Measurements from ENCODE around the gene TJP2.
A peak's percentile ranks its signal among the peaks of the same experiment; 100 is the strongest.

Gene TJP2

GRCh38 chr9:69173891-69174615 is at the start of gene TJP2:
Gene TJP2, plus strand, starts transcription at chr9:69174277. Its CDS starts 96 bp downstream, at chr9:69174373.
- DNase-seq (ENCODE audit: low spot score) = peak; percentile 55

GRCh38 chr9:69130456-69131441 is 43.3 kb upstream of the TJP2 start:
- no peak for DNase-seq (ENCODE audit: low spot score)

- DNase-seq (ENCODE audit: low spot score) = peak; percentile 81
Measured at GRCh38 chr9:69131682-69132081, 42.4 kb upstream of the TJP2 start.

GRCh38 chr9:69132361-69132760 is 41.7 kb upstream of the TJP2 start:
- DNase-seq (ENCODE audit: low spot score) = no peak

- no peak for DNase-seq (ENCODE audit: low spot score)
Measured at GRCh38 chr9:69134412-69134811, 39.7 kb upstream of the TJP2 start.

- DNase-seq (ENCODE audit: low spot score) = no peak
Measured at GRCh38 chr9:69136185-69136584, 37.9 kb upstream of the TJP2 start.

- DNase-seq (ENCODE audit: low spot score) = no peak
Measured at GRCh38 chr9:69136779-69137178, 37.3 kb upstream of the TJP2 start.

- DNase-seq (ENCODE audit: low spot score) = no peak
Measured at GRCh38 chr9:69137311-69137710, 36.8 kb upstream of the TJP2 start.

GRCh38 chr9:69139596-69139995 is 34.5 kb upstream of the TJP2 start:
- DNase-seq (ENCODE audit: low spot score) = no peak

GRCh38 chr9:69140123-69140735 is 33.8 kb upstream of the TJP2 start:
- no peak for DNase-seq (ENCODE audit: low spot score)

GRCh38 chr9:69141851-69142250 is 32.2 kb upstream of the TJP2 start:
- DNase-seq (ENCODE audit: low spot score) = no peak

GRCh38 chr9:69143291-69143690 is 30.8 kb upstream of the TJP2 start:
- no peak for DNase-seq (ENCODE audit: low spot score)

- no peak for DNase-seq (ENCODE audit: low spot score)
Measured at GRCh38 chr9:69145144-69145715, 28.8 kb upstream of the TJP2 start.

GRCh38 chr9:69147041-69147834 is 26.8 kb upstream of the TJP2 start:
- DNase-seq (ENCODE audit: low spot score) = no peak

- DNase-seq (ENCODE audit: low spot score) = no peak
Measured at GRCh38 chr9:69149321-69149807, 24.7 kb upstream of the TJP2 start.

GRCh38 chr9:69151506-69151905 is 22.6 kb upstream of the TJP2 start:
- no peak for DNase-seq (ENCODE audit: low spot score)

GRCh38 chr9:69153707-69154521 is 20.2 kb upstream of the TJP2 start:
- DNase-seq (ENCODE audit: low spot score) = peak; percentile 44

- DNase-seq (ENCODE audit: low spot score) = no peak
Measured at GRCh38 chr9:69155341-69156030, 18.6 kb upstream of the TJP2 start.

- DNase-seq (ENCODE audit: low spot score) = no peak
Measured at GRCh38 chr9:69157751-69158466, 16.2 kb upstream of the TJP2 start.
